ENCODE results near the gene EFNA5.

DNA sequence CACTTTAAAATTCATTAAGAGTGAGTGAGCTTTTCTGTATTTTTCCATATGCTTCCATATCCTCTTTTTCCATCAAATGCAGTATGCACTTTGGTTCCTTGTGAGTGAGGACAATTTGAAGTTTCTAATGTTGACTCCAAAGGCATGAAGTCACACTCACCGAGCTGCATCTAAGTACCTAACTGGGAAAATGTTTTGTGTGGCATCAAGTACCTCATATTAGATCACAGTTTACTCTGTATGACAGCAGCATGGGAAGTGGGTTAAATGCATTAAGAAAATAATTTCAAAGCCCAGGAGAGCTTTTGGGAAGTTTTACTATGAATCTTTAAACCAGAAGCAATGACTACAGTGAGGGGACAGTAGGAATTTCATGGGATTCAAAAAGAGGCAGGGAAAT lies 207.0 kb downstream of the EFNA5 start:
- TF ChIP-seq, protein P1, sequence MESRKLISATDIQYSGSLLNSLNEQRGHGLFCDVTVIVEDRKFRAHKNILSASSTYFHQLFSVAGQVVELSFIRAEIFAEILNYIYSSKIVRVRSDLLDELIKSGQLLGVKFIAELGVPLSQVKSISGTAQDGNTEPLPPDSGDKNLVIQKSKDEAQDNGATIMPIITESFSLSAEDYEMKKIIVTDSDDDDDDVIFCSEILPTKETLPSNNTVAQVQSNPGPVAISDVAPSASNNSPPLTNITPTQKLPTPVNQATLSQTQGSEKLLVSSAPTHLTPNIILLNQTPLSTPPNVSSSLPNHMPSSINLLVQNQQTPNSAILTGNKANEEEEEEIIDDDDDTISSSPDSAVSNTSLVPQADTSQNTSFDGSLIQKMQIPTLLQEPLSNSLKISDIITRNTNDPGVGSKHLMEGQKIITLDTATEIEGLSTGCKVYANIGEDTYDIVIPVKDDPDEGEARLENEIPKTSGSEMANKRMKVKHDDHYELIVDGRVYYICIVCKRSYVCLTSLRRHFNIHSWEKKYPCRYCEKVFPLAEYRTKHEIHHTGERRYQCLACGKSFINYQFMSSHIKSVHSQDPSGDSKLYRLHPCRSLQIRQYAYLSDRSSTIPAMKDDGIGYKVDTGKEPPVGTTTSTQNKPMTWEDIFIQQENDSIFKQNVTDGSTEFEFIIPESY (IDR thresholded peaks at IDR 0.05), result no peak
- TF ChIP-seq, protein P2, sequence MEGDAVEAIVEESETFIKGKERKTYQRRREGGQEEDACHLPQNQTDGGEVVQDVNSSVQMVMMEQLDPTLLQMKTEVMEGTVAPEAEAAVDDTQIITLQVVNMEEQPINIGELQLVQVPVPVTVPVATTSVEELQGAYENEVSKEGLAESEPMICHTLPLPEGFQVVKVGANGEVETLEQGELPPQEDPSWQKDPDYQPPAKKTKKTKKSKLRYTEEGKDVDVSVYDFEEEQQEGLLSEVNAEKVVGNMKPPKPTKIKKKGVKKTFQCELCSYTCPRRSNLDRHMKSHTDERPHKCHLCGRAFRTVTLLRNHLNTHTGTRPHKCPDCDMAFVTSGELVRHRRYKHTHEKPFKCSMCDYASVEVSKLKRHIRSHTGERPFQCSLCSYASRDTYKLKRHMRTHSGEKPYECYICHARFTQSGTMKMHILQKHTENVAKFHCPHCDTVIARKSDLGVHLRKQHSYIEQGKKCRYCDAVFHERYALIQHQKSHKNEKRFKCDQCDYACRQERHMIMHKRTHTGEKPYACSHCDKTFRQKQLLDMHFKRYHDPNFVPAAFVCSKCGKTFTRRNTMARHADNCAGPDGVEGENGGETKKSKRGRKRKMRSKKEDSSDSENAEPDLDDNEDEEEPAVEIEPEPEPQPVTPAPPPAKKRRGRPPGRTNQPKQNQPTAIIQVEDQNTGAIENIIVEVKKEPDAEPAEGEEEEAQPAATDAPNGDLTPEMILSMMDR (IDR thresholded peaks at IDR 0.05; ENCODE audit: low read depth, low read length, missing input control), result no peak
- TF ChIP-seq, protein P3, sequence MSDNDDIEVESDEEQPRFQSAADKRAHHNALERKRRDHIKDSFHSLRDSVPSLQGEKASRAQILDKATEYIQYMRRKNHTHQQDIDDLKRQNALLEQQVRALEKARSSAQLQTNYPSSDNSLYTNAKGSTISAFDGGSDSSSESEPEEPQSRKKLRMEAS (IDR thresholded peaks at IDR 0.05), result no peak
- TF ChIP-seq SP1 (IDR thresholded peaks at IDR 0.05) (no peak), RXRA (IDR thresholded peaks at IDR 0.05) (no peak), EGR1 (IDR thresholded peaks at IDR 0.05; ENCODE audit: low read depth in 2 of 2) (no peak), JUND (IDR thresholded peaks at IDR 0.05) (no peak), TAF1 (conservative IDR thresholded peaks at IDR 0.05) (no peak), GABPA (IDR thresholded peaks at IDR 0.05 in 1 of 2, conservative IDR thresholded peaks at IDR 0.05 in 1 of 2) (no peak), NR2F2 (IDR thresholded peaks at IDR 0.05) (no peak), YY1 (IDR thresholded peaks at IDR 0.05) (no peak), RAD21 (IDR thresholded peaks at IDR 0.05) (no peak)
- TF ChIP-seq, protein P4, sequence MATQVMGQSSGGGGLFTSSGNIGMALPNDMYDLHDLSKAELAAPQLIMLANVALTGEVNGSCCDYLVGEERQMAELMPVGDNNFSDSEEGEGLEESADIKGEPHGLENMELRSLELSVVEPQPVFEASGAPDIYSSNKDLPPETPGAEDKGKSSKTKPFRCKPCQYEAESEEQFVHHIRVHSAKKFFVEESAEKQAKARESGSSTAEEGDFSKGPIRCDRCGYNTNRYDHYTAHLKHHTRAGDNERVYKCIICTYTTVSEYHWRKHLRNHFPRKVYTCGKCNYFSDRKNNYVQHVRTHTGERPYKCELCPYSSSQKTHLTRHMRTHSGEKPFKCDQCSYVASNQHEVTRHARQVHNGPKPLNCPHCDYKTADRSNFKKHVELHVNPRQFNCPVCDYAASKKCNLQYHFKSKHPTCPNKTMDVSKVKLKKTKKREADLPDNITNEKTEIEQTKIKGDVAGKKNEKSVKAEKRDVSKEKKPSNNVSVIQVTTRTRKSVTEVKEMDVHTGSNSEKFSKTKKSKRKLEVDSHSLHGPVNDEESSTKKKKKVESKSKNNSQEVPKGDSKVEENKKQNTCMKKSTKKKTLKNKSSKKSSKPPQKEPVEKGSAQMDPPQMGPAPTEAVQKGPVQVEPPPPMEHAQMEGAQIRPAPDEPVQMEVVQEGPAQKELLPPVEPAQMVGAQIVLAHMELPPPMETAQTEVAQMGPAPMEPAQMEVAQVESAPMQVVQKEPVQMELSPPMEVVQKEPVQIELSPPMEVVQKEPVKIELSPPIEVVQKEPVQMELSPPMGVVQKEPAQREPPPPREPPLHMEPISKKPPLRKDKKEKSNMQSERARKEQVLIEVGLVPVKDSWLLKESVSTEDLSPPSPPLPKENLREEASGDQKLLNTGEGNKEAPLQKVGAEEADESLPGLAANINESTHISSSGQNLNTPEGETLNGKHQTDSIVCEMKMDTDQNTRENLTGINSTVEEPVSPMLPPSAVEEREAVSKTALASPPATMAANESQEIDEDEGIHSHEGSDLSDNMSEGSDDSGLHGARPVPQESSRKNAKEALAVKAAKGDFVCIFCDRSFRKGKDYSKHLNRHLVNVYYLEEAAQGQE (IDR thresholded peaks at IDR 0.05), result no peak
- TF ChIP-seq, protein P5, sequence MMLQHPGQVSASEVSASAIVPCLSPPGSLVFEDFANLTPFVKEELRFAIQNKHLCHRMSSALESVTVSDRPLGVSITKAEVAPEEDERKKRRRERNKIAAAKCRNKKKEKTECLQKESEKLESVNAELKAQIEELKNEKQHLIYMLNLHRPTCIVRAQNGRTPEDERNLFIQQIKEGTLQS (IDR thresholded peaks at IDR 0.05), result no peak

All from liver (tissue), 3 donors.